ENCODE data around the gene TMUB2. TPM values are rescaled to one million over a fixed set of nuclear protein-coding genes. Genes with fewer than 3 reads are reported as not detected.

Gene TMUB2
- total RNA-seq, 1 donor from 2014 or later, result 27.9 TPM

- H3K4me1 ChIP-seq, result peaks cover 4 to 8% of the 10 kb centered on the region in 2 donors
- no peaks in the 10 kb centered on the region for H3K9me3 ChIP-seq
- no peak for DNase-seq (ENCODE audit: low spot score in 2 of 2)
- peaks cover 18 to 27% of the 10 kb centered on the region in 2 donors for H3K36me3 ChIP-seq
- H3K4me3 ChIP-seq, result no peak overlapping the region
- no peak for TF ChIP-seq CTCF (IDR thresholded peaks at IDR 0.05)
- intact Hi-C loops (cut with DNase I), result no loop called here
- H3K27ac ChIP-seq, result no peak overlapping the region
- H3K27me3 ChIP-seq, result no peaks in the 10 kb centered on the region
These were observed 12.3 kb upstream of the TMUB2 start for GRCh38 chr17:44174427-44174826.

GRCh38 chr17:44176257-44176656 is 10.5 kb upstream of the TMUB2 start:
- H3K4me1 ChIP-seq, result peaks cover 0 to 4% of the 10 kb centered on the region in 2 donors
- no peaks in the 10 kb centered on the region for H3K9me3 ChIP-seq
- no peak overlapping the region for H3K27ac ChIP-seq
- DNase-seq (ENCODE audit: low spot score in 2 of 2), result no peak
- no peak overlapping the region for H3K4me3 ChIP-seq
- H3K36me3 ChIP-seq, result peaks cover 18 to 27% of the 10 kb centered on the region in 2 donors
- H3K27me3 ChIP-seq, result no peaks in the 10 kb centered on the region
- TF ChIP-seq CTCF (IDR thresholded peaks at IDR 0.05), result no peak
- intact Hi-C loops (cut with DNase I), result no loop called here

GRCh38 chr17:44176671-44177501 is 9.9 kb upstream of the TMUB2 start:
- H3K4me1 ChIP-seq, result no peaks in the 10 kb centered on the region
- no peak overlapping the region for H3K4me3 ChIP-seq
- no peaks in the 10 kb centered on the region for H3K9me3 ChIP-seq
- DNase-seq (ENCODE audit: low spot score in 2 of 2), result no peak
- TF ChIP-seq CTCF (IDR thresholded peaks at IDR 0.05), result no peak
- H3K27ac ChIP-seq, result no peak overlapping the region
- H3K27me3 ChIP-seq, result no peaks in the 10 kb centered on the region
- intact Hi-C loops (cut with DNase I), result no loop called here
- H3K36me3 ChIP-seq, result peaks cover 18 to 32% of the 10 kb centered on the region in 2 donors

- peaks cover 18 to 39% of the 10 kb centered on the region in 2 donors for H3K36me3 ChIP-seq
- TF ChIP-seq CTCF (IDR thresholded peaks at IDR 0.05), result no peak
- intact Hi-C loops (cut with DNase I), result no loop called here
These were observed 9.1 kb upstream of the TMUB2 start for GRCh38 chr17:44177640-44178039.

GRCh38 chr17:44178133-44178532 is 8.6 kb upstream of the TMUB2 start:
- no peaks in the 10 kb centered on the region for H3K27me3 ChIP-seq
- H3K36me3 ChIP-seq, result peaks cover 18 to 43% of the 10 kb centered on the region in 2 donors
- no peak overlapping the region for H3K27ac ChIP-seq
- intact Hi-C loops (cut with DNase I), result no loop called here
- TF ChIP-seq CTCF (IDR thresholded peaks at IDR 0.05), result no peak
- H3K9me3 ChIP-seq, result no peaks in the 10 kb centered on the region
- H3K4me1 ChIP-seq, result no peaks in the 10 kb centered on the region
- H3K4me3 ChIP-seq, result no peak overlapping the region
- DNase-seq (ENCODE audit: low spot score in 2 of 2), result no peak

More at GRCh38 chr17:44177640-44178039, 9.1 kb upstream of the TMUB2 start:
- Histone ChIP-seq H3K9me3 (no peaks in the 10 kb centered on the region), H3K27me3 (no peaks in the 10 kb centered on the region), H3K27ac (no peak overlapping the region), H3K4me1 (no peaks in the 10 kb centered on the region), H3K4me3 (no peak overlapping the region)
- no peak for DNase-seq (ENCODE audit: low spot score in 2 of 2)
